IPS DF 19.7 (cell line): Measurements from ENCODE around the gene TNFRSF12A.

Experiments used
- DNase-seq: peaks from one replicate; pipeline ENCODE4 v3.0.0-alpha.2; 2013; ENCODE audit warnings: low read depth, low spot score

Gene TNFRSF12A

DNA sequence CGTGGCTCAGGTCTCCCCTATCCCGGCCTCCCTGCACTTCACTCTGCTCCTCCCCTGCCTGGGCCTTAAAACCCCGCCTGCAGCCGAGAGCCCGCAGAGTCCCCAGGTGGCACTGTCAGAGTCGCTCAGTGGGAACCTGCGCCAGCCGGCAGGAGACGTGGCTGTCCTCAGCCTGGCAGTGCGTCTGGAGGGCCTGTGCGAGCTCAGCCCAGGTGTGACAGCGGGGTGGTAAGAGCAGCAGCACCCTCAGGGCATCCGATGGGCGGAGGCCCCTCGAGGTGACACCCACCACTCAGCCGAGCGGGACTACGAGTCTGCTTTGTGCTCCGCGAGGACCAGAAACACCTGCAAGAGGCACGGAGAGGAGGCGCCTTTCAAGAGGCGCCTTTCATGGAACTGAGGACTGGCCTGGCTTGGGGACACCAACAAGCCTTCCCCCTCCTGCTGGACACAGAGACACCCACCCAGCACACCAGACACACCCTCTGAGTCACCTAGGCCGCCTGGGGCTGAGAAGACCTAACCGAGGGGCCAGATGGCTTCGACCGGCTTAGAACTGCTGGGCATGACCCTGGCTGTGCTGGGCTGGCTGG, 7.2 kb upstream of the TNFRSF12A start, which contains the start of gene CLDN9:
TSS of gene CLDN9 (plus strand) at position 96 of the 593 bp plus-strand sequence. CDS start at position 536, 440 bp downstream.
- no peak for DNase-seq

DNA sequence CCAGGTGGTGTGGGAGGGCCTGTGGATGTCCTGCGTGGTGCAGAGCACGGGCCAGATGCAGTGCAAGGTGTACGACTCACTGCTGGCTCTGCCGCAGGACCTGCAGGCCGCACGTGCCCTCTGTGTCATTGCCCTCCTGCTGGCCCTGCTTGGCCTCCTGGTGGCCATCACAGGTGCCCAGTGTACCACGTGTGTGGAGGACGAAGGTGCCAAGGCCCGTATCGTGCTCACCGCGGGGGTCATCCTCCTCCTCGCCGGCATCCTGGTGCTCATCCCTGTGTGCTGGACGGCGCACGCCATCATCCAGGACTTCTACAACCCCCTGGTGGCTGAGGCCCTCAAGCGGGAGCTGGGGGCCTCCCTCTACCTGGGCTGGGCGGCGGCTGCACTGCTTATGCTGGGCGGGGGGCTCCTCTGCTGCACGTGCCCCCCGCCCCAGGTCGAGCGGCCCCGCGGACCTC, 6.6 kb upstream of the TNFRSF12A start:
- no peak for DNase-seq

DNA sequence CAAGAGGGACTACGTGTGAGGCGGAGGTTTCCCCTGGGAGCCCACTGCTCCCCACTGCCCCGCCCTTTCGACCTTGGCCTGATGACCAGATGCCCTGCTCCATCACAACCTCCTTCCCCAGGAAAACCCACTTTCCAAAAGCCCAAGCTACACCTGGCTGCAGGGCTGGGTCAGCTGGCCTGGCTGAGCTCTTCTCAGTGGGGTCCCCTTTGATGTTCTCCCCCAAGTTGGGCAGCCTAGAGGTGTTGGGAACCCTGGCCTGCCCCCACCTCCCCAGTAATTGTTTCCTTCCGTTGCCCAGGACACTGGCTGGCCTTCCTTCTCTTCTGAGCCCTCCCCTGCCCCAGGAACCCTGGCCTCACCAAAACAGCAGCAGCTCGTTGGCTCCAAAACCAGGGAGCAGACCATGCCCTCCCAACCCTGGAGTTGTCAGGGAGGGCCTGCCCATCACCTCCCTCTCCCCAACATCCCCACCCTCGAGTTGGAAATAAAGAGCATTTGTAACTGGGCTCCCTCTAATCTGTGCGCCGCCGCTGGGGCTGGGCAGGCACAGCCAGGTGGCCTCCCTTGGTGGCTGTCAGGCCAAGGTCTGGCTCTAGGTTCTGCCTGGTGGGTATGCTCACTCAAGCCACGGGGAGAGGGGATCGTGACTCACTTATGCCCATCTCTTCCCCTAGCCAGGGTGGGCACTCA, 6.0 kb upstream of the TNFRSF12A start:
- no peak for DNase-seq

DNA sequence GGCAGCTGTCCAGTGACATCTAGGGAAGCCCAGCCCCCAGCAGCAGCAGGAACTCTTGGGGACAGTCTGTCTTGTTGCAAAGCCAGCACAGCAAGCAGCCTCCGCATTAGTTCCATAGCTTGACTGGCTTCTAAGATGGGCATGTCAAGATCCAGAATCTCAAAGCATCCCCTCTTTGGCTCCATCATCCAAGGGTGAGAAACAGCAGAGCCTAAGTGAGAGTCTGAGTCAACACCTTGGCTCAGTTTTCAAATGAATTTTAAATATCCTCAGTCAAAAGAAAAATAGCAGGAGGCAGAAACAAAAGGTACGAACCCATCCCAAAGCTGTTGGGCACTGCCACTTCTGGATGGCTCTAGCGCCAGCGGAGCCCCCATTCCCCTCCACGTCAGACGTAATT, 5.2 kb upstream of the TNFRSF12A start:
- DNase-seq = no peak

DNA sequence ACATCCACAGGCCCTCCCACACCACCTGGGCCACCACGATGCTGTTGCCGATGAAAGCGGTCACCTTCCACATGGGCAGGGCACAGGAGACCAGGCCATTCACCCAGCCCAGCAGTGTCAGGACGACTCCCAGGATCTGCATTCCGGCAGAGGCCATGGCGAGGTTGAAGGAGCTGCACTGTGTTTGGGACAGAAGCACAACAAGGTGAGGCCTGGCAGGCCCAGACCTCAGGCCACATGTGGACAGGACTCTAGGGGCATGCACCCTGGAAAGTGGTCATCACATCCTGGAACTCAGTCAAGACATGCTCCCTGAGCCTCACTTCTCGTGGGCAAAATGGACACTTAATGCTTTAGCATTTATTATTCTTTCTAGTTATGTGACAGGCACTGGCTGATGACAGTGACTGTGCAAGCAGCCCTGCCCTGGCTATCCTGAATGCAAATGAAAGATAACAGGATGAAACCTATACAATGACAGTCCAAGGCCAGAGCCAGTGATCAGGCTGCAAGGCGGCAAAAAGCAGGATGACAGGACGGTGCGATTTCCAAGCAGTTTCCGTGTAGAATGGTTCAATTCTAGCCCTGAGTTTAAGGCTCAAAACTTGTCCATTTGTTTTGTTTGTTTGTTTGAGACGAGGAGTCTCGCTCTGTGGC, 4.2 kb upstream of the TNFRSF12A start:
- no peak for DNase-seq

DNA sequence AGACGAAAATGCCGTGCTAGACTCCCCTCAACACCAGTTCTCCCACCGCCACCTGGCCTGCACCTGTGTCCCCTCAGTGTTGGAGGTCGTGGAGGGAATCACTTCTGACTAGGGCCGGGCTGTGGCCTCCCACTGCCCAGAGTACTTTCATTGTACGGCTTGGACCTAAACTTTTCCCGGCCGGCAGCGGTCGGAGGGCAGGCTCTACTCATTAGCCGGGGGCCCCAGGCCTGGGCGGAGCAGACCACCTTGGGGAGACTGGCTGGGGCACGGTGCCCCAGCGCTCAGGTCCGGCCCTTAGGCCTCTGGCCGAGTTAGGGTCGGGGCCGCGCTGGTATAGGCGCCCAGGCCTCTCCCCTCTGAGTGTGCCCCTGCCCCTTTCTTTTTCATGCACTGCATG, 2.8 kb upstream of the TNFRSF12A start:
- no peak for DNase-seq

DNA sequence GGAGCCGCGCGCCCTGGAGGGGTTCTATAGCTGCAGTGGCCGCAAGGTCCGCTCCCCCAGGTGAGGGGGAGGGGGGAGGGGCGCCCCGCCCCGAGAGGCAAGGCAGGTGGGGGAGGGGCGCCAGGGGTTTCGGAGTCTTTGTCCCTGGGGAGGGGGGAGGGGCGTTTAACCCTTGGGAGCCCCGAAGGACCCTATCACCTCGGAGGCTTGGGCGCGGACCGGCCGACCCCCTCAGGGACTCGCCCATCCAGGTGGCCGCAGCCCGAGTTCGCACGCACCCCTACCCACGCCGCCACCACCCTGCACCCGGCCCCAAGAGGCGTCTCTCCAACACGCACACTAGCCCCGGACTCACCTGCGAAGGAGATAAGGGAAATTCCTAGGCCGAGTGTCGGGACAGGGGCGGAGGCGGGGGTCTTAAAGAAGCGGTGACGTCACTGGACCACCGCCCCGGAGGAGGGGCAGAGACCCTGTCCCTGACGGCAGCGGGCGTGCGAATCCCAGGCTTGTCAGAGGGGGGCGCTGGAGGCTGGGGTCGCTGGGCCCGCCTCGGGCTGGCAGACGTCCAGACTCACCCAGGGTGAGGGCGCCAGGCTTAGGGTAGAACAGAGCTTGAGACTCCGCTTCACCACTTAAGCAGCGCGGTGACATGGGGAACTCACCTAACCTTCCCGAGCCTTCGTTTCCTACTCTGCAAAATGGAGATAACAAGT, 2.2 kb upstream of the TNFRSF12A start, which contains the start of gene CLDN6:
TSS of gene CLDN6 (minus strand) at position 390 of the 713 bp plus-strand sequence. CDS start 2,162 bp downstream, outside the sequence.
- DNase-seq = peak; percentile 74

DNA sequence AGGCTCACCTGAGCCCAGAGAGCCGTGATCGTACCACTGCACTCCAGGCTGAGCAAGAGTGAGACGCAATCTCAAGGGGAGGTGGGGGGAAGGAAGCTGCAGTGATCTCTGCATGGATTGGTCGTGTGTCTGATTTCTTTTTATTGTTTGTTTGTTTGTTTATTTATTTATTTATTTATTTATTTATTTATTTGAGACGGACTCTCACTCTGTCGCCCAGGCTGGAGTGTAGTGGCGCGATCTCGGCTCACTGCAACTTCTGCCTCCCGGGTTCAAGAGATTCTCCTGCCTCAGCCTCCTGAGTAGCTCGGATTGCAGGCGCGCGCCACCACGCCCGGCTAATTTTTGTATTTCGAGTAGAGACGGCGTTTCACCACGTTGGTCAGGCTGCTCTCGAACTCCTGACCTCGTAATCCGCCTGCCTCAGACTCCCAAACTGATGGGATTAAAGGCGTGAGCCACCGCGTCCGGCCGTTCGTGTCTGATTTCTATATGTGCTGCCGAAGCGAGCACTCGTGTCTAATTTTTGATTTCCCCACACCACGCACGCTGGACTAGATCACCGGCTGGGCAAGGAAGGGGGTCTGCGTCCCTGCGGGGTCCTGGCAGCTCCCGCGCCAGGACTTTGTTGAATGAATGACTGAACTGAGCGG, 448 bp upstream of the TNFRSF12A start:
- no peak for DNase-seq

DNA sequence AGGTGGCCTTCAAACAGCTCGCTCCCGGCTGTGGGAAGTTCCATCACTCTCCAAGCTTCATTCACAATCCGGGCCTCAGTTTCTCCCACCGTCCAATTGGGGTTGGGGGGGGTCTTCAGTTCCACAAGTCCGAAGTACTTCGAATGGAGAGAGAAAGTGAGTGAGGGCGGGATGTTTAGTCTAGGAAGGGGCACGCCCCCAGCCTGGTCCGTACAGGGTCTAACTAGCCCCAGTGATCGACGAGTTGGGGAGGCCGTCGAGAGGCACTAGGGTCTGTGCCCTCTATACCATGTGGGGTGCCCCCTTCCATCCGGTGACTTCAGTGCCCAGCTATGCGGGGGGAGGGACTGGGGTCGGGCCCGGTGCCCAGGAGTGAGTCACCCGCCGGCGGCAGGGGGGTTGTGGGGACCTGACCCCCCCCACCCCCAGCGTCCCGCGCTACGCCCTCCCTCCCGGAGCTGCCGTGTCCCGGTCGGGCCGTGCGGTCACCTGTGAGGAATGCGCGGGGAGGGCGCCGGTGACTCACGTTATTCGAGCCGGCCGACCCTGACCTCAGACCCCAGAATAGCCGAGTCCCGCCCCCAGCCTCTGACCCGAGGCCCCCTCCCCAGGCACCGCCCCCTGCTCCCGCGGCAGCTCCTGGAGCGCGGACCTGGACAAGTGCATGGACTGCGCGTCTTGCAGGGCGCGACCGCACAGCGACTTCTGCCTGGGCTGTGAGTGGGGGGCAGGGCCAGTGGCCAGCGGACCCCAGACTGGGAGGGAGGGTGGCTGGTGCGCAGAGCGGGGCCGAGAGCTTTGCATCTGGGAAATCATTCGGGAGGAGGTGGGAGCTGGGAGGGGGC, 658 bp downstream of the TNFRSF12A start:
- no peak for DNase-seq

DNA sequence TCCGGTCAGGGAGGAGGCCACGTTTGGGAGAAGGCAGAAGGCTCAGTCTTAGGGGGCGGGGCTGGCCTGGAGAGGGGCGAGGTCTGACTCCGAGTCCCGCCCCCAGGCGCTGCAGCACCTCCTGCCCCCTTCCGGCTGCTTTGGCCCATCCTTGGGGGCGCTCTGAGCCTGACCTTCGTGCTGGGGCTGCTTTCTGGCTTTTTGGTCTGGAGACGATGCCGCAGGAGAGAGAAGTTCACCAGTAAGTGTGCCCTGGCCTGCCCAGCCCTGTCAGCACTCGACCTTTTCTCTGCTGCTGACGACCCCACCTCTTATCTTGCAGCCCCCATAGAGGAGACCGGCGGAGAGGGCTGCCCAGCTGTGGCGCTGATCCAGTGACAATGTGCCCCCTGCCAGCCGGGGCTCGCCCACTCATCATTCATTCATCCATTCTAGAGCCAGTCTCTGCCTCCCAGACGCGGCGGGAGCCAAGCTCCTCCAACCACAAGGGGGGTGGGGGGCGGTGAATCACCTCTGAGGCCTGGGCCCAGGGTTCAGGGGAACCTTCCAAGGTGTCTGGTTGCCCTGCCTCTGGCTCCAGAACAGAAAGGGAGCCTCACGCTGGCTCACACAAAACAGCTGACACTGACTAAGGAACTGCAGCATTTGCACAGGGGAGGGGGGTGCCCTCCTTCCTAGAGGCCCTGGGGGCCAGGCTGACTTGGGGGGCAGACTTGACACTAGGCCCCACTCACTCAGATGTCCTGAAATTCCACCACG, 1.5 kb downstream of the TNFRSF12A start:
- DNase-seq = no peak

DNA sequence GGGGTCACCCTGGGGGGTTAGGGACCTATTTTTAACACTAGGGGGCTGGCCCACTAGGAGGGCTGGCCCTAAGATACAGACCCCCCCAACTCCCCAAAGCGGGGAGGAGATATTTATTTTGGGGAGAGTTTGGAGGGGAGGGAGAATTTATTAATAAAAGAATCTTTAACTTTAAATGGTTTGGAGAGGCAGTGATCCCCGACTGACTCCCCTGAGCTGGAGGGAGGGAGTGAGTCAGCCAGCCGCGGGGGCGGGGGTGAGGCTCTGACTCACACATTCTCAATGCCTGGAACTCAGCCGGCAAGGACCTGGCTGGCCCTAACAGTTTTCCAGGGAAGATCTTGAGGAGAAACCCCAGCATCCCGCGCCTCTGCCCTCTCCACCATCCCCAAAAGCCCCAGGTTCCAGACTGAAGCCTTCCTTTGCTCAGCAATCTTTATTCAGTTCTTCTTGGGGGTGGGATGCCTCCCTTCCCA, 2.1 kb downstream of the TNFRSF12A start:
- no peak for DNase-seq

DNA sequence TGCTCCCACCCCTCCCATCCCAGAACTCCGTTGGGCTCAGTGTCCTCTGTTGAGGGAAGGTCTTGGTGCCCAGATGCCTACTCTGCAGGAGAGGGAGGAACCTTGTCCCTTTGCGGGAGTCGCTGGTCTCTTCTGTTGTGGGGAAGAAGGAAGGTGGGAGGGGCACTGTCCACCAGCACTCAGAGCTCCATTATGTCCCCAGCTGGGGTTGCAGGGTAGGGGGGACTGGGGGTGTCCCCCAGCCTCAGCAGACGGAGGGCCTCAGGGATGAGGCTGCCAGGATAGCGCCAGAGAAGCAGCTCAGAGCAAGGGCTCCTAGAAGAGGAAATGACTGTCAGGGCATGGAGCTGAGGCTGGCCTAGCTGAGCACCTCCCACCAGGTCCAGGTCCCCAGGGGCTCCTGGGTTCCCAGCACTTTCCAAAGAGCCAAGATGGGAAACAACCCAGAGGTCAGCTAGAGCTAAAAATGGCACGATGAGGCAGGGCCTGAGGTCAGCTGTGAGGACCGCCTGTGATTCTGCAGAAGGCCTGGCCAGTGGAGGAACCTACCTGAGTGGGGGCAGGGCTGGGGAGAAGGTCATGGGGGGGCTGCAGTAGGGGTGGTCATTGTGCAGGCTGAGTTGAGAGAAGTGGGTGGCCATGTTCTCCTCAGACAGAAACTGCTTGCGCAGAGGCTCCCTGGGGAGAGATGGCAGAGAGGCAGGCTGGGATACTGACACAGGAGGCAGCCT, 2.7 kb downstream of the TNFRSF12A start:
- no peak for DNase-seq

DNA sequence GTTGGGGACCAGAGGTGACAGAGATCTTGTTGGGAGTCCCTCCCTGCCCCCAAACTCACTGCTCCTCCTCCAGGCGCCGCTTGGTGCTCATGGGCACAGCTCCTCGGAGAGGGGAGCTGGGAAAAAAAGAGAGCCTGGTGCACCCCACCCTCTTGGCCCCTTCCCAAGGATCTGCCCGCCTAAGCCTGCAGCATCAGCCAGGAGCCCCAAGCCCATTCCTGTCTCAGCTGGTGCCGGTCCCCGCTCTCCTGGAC, 3.2 kb downstream of the TNFRSF12A start:
- DNase-seq = no peak

DNA sequence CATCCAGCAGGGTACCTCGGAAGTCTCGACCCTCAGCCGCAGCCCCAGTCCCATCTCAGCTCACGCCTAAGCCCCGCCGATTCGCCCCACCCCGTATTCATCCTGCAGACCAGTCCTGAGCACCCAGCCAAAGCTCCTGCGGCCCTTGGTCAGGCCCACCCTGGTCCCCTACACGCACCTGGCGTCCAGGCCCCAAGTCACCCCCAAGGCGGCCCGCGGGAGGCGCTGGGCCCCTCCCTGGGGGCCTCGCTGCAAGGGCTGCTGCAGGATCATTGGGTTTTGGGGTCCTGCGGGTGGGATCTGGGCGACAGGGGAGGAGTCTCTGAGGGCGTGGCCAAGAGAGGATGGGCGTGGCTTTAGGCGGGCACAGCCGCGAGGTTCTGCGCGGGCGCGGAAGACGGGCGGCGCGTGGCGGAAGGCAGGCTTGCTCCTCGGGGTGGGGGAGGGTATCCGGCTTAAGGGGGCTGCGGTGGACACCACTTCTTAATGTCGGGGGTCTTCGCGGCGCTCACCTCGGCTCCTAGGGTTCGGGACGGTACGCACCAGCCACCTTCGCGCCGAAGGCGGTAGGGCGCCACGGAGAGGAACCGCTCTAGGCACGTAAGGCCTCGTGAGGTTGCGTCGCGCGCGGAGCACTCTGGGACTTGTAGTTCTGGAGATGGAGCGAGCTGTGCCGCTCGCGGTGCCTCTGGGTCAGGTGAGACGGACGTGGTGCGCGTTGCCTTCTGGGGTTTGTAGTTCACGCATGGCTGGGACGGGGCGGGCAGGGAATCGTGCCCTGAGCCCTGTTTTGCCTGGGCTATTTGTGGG, 3.7 kb downstream of the TNFRSF12A start, which contains the start of the genes HCFC1R1 and THOC6:
TSS of gene HCFC1R1 (minus strand) at position 274 of the 810 bp plus-strand sequence. CDS start at position 273, 1 bp downstream.
TSS of gene THOC6 (plus strand) at position 367 of the 810 bp plus-strand sequence. CDS start at position 659, 292 bp downstream.
- no peak for DNase-seq

DNA sequence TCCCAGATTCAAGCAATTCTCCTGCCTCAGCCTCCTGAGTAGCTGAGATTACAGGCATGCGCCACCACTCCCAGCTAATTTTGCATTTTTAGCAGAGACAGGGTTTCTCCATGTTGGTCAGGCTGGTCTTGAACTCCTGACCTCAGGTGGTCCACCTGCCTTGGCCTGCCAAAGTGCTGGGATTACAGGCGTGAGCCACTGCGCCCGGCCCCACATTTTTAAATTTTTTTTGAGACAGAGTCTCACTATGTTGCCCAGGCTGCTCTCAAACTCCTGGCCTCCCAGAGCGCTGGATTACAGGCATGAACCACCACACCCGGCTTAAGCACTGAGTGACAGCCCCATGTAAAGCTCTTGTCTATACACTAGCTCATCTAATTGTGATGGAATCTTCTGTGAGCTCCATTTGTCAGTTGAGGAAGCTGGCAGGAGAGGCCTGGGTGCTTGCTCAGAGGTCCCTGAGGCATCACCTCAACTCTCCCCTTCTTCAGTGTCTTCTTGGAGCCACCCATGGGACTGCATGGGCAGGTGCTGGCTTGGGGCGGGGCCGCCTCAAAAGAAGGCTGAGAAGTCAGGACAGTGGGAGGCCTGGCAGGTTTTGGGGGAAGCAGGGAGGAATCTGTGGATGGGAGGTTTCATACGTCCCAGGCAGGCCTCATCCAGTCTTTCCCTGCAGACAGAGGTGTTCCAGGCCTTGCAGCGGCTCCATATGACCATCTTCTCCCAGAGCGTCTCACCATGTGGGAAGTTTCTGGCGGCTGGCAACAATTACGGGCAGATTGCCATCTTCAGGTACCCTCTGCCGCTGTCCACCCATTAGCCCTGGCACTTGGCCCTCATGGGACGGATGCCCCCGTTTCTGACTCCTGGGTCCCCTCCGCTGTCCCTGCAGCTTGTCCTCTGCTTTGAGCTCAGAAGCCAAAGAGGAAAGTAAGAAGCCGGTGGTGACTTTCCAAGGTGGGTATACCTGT, 5.1 kb downstream of the TNFRSF12A start:
- DNase-seq = no peak

DNA sequence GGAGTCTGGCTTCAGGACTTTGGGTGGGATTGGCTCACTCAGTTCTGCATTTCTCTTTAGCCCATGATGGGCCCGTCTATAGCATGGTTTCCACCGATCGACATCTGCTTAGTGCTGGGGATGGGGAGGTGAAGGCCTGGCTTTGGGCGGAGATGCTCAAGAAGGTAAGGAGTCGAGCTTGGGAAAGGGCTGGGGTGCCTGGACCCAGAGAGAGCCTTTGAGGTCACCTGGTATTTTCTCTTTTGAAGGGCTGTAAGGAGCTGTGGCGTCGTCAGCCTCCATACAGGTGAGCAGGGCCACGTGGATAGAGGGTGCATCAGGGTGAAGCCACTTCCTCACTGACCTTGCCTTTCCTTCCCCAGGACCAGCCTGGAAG, 5.8 kb downstream of the TNFRSF12A start:
- DNase-seq = no peak
